ENCODE measurements around the gene PIAS2. TPM values are rescaled to one million over a fixed set of nuclear protein-coding genes. Genes with fewer than 3 reads are reported as not detected.

The PIAS2 gene
- polyA plus RNA-seq, 3 donors = 9.9 to 13.2 (median 11.0) TPM

DNA sequence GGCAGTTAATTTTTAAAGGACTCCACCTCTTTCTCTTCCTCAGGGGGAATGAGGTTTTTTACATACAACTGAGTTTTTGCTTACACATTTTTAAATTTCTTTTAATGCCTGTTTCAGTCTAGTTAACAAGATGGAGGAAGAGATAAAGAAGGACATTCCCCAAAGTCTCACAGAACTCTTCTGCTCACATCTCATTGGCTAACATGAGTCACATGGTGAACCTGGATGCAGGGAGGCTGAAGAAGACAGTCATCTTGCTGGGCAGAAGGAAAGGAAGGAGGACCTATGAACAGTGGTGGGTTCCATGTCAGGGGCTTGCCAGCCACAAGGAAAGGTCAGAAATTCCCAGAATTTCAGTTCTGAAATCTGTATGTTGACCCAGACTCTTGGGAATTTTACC lies 150.1 kb downstream of the PIAS2 start:
- H3K4me3 Mint-ChIP-seq = no peak overlapping the region
- Histone ChIP-seq H3K27ac (ENCODE audit: low read depth in 1 of 2, low read length in 2 of 2) (no peak overlapping the region), H3K9ac (ENCODE audit: insufficient read depth, low read length, poor library complexity, severe bottlenecking) (no peak overlapping the region), H2AFZ (ENCODE audit: insufficient read depth, low read depth, low read length, poor library complexity, severe bottlenecking) (no peak overlapping the region), H3K27me3 (ENCODE audit: control insufficient read depth in 2 of 2, insufficient read depth in 2 of 2, low read length in 2 of 2) (peaks cover 8 to 10% of the 10 kb centered on the region in 2 donors), H3K9me3 (replicated peaks in 1 of 2; ENCODE audit: control insufficient read depth in 1 of 2, insufficient read depth in 1 of 2, low read length in 2 of 2) (no peaks in the 10 kb centered on the region), H4K20me1 (ENCODE audit: insufficient read depth, low read length) (no peaks in the 10 kb centered on the region), H3K79me2 (ENCODE audit: insufficient read depth, low read length) (no peaks in the 10 kb centered on the region), H3K4me2 (replicated peaks; ENCODE audit: extremely low read depth, low read length, poor library complexity, severe bottlenecking) (no peak overlapping the region), H3K4me3 (replicated peaks in 1 of 3; ENCODE audit: low read depth in 2 of 3, low read length in 3 of 3) (no peak overlapping the region), H3K36me3 (replicated peaks in 1 of 2; ENCODE audit: control insufficient read depth in 1 of 2, insufficient read depth in 2 of 2, low read length in 2 of 2) (no peaks in the 10 kb centered on the region), H3K4me1 (ENCODE audit: control insufficient read depth in 1 of 2, insufficient read depth in 2 of 2, low read length in 2 of 2) (peaks cover 17 to 26% of the 10 kb centered on the region in 2 donors)
- intact Hi-C loops (cut with micrococcal nuclease) = no loop called here
- TF ChIP-seq CTCF (IDR thresholded peaks at IDR 0.05) = no peak
- no peak for DNase-seq
- H3K27ac Mint-ChIP-seq = no peak overlapping the region
- peaks cover 7 to 24% (median 15%) of the 10 kb centered on the region in 3 donors for H3K27me3 Mint-ChIP-seq (ENCODE audit: low read depth in 3 of 3)
- H3K4me1 Mint-ChIP-seq = peaks cover 24% of the 10 kb centered on the region
- H3K9me3 Mint-ChIP-seq = peaks cover 0 to 4% (median 0%) of the 10 kb centered on the region in 7 donors
- no peaks in the 10 kb centered on the region for H3K36me3 Mint-ChIP-seq

DNA sequence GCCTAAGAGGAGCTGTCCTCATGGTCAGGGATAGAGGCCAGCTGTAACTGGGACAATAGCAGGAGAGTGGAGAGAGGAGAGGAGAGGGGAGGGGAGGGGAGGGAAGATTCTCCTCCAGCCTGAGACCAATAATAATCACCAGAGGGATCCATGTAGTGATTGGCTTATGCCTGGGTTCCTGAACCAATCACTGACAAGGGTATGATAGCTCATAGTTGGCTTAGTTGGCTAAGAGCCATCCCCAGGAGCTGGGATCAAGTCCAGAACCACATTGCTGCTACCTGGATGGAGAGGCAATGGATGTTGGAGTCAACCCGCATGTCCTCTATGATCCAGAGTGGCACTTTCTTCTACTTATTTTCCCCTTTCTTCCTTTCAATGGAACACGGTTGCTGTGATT lies 152.7 kb downstream of the PIAS2 start:
- Mint-ChIP-seq H3K27ac (no peak overlapping the region), H3K36me3 (no peaks in the 10 kb centered on the region), H3K4me3 (no peak overlapping the region), H3K4me1 (peaks cover 2% of the 10 kb centered on the region), H3K9me3 (peaks cover 0 to 4% (median 0%) of the 10 kb centered on the region in 7 donors), H3K27me3 (ENCODE audit: low read depth in 3 of 3) (peaks cover 16 to 41% (median 21%) of the 10 kb centered on the region in 3 donors)
- H3K4me3 ChIP-seq (replicated peaks in 1 of 3; ENCODE audit: low read depth in 2 of 3, low read length in 3 of 3) = no peak overlapping the region
- no peaks in the 10 kb centered on the region for H4K20me1 ChIP-seq (ENCODE audit: insufficient read depth, low read length)
- H2AFZ ChIP-seq (ENCODE audit: insufficient read depth, low read depth, low read length, poor library complexity, severe bottlenecking) = no peak overlapping the region
- intact Hi-C loops (cut with micrococcal nuclease) = no loop called here
- peaks cover 28 to 33% of the 10 kb centered on the region in 2 donors for H3K27me3 ChIP-seq (ENCODE audit: control insufficient read depth in 2 of 2, insufficient read depth in 2 of 2, low read length in 2 of 2)
- H3K9ac ChIP-seq (ENCODE audit: insufficient read depth, low read length, poor library complexity, severe bottlenecking) = no peak overlapping the region
- no peak for TF ChIP-seq CTCF (IDR thresholded peaks at IDR 0.05)
- no CpG with 5 or more reads among the region's 2 CpGs for WGBS (ENCODE audit: insufficient coverage)
- H3K27ac ChIP-seq (ENCODE audit: low read depth in 1 of 2, low read length in 2 of 2) = no peak overlapping the region
- no peaks in the 10 kb centered on the region for H3K79me2 ChIP-seq (ENCODE audit: insufficient read depth, low read length)
- no peak for DNase-seq
- H3K4me2 ChIP-seq (replicated peaks; ENCODE audit: extremely low read depth, low read length, poor library complexity, severe bottlenecking) = no peak overlapping the region
- no peaks in the 10 kb centered on the region for H3K9me3 ChIP-seq (replicated peaks in 1 of 2; ENCODE audit: control insufficient read depth in 1 of 2, insufficient read depth in 1 of 2, low read length in 2 of 2)
- peaks cover 0 to 2% of the 10 kb centered on the region in 2 donors for H3K4me1 ChIP-seq (ENCODE audit: control insufficient read depth in 1 of 2, insufficient read depth in 2 of 2, low read length in 2 of 2)
- H3K36me3 ChIP-seq (replicated peaks in 1 of 2; ENCODE audit: control insufficient read depth in 1 of 2, insufficient read depth in 2 of 2, low read length in 2 of 2) = no peaks in the 10 kb centered on the region

All from CD14-positive monocyte (primary cell).